ENCODE measurements around the gene VLDLR.

The VLDLR gene

DNA sequence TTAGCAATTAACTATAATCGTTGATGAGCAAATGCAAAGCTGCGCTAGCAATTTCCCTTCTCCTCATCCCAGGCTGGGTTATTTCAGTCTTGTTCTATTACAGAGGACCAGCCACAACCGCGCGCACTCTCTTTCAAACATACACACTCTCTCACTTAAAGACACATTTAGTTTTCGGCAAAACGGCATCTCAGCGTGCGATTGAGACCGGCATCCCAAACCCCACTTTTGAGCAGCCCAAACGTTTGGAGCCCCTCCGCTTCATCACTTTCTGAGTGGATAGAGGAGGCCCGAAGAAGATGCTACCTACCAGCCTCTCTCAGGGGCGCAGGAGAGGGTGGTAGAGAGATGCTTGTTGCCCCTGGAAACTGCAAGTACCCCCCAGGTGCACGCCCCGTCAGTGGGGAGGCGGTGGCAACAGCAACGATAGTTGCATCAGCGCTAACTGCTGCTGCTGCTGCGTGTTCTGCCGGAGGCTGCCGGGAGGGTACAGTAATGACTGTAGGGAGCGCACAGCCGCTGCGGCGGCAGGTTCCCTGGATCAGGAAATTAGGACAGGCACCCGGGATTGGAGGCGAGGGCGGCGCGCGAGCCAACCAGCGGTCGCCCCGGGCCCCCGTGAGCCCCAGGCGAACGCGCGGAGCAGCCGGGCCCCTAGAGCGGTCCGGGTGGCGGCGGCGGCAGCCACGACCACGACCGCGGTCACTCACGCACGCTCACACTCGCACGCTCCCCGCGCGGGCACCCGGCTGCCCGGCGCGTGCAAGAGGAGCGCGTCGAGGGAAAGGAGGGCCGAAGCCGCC is 467 bp upstream of the VLDLR start:
- no peak for DNase-seq (ENCODE audit: low read depth in 2 of 2, low spot score in 1 of 2)

DNA sequence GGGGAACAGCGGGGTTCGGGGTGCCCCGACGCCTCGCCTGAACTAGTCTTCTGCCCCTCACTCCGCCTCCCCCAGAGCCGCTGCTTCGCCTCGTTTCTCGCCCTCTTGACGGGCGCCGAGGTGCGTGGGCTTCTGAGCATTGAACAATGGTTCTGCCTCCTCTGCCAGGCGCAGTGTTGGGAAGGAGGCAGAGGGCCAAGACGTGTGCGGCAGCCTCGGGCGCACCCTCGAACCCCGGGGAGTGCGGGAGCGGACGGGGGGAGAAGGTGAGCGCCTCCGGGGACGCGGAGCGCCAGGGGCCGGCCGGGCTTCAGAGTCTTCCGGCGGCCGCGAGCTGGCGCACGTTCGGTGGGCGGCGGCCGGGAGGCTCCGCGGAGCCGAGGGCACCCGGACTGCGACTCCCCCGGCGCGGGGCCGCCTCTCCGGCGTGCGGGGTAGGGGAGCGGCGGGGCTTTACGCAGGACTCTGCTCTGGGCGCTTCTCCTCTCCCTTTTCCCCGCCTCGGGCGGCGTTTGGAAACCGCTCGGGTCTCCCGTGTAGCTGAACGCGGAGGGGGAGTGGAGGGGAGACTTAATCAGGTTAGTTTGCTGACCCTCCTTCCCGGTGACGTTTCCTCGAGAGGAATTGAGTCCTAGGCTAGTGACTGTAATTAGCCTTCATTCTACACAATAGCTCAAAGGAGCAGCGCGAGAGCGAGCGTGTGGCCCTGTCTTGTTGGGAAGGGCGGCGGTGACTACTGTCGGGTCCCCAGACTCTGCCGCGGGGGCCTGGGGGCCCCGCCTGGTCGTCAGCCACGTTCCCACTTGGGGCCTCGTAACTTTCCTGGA is 1.1 kb downstream of the VLDLR start:
- no peak for DNase-seq (ENCODE audit: low read depth in 2 of 2, low spot score in 1 of 2)

DNA sequence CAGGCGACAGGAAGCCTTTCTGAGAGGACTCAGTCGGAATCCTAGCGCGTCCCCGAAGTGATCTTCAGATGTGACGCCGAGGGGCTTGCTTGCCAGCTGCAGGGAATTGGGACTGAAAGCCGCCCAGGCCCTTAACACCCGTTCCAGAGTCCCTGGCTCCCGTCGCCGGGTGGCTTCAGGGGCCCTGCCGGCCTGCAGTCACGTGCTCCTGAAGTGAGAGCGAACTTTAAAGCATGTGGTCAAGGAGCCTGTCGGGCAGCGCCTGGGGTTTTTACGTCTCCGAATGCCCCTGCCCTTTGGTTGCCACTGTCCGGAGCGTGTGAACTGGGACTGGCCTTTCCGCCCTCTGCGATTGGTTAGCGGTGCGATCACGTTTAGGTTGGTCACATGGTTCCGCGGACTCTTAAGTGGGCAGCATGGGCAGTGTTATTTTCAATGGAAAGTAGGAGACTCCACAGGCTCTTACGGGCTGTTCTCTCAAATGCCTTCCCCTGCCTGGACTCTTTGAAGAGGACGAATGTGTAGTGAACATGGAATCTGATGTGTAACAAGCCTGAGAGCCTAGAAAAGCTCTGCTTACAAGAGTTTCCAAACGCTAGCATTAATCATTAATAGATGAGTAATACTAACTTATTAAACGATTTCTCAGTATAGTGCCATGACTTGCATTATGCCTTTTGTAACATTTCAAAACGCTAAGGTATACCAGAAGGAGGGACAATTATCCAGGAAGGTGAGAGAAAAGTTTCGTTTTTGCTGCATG is 1.9 kb downstream of the VLDLR start:
- no peak for DNase-seq (ENCODE audit: low read depth in 2 of 2, low spot score in 1 of 2)

DNA sequence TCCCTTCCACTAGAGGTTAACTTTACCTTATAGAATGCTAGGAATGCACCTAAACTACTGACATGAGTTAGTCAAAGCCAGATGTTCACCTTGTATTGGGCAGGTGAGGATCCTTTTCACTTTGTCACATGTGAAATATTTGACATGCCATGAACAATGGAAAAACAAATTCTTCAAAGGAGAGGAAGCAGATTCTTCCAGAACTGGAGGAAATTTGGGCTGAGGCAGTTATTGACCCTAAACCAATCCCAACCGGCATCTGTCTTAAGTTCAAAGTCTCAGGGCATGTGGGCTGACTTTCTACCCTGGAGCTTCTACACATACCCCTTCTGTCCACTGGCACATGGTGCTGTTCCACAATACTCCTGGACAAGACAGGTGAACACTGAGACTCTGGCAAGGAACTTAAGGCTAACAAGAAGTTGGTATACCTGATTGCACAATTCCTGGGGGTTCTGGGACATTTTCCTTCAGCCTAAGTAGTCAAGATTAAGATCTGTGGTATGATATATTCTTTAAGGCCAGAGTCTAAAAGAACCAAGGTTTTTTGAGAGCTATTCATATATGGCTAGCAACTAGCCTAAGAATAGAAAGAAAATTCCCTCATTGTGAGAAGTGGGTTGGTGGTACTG is 2.6 kb downstream of the VLDLR start:
- DNase-seq (ENCODE audit: low read depth in 2 of 2, low spot score in 1 of 2), result no peak

DNA sequence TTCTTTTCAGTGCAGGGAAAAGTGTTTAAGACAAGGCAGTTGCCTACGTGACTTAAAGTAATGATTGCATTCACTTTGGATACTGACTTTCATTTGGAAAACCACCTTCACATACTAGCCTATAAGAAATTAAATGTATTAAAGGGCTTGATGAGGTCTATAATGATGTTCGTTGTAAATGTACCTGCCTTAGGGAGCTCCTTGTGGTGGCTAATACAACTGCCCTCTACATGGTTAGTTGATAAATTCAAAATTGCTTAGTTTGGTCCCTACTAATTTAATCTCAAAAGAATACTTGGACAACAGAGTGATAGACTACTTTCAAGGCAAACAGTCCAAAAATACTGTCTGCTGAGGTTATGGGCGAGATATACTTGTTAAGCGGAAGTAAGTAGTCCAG is 3.8 kb downstream of the VLDLR start:
- DNase-seq (ENCODE audit: low read depth in 2 of 2, low spot score in 1 of 2), result no peak

DNA sequence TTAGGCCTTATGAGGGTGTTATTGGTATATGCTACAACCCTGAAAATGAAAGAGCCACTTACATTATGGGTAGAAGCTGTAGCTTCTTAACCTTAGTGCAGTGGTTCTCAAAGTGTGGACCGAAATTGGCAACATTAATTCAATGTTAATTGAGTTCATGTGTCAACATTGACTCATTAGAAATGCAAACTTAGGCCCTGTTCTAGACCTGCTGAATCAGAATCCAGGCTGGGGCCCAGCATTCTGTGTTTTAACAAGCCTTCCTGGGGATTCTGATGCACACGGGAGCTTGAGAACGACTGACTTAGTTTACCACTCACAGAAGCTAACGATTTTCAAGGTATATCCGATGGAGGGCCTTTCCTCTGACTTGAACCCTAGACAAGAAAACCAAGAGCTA is 7.3 kb downstream of the VLDLR start:
- DNase-seq (ENCODE audit: low read depth in 2 of 2, low spot score in 1 of 2), result no peak

DNA sequence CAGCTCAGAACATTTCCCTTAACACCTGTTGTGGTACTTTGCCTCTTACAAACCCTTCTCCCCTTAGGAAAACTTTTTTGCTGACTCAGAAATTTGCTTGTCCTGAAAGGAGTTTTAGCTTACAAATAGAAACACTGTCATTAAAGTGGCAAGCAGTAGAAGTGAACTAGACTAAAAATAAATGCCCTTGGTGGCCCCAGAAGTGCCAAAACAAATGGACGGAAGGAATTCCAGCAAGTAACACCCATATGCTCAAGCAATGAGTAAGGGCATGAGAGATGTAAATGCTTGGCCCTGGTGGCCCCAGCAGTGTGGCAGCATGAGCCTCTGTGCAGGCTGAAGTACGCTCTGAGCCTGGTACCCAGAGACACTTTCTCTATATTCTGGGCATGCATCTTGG is 8.6 kb downstream of the VLDLR start:
- DNase-seq (ENCODE audit: low read depth in 2 of 2, low spot score in 1 of 2), result no peak

DNA sequence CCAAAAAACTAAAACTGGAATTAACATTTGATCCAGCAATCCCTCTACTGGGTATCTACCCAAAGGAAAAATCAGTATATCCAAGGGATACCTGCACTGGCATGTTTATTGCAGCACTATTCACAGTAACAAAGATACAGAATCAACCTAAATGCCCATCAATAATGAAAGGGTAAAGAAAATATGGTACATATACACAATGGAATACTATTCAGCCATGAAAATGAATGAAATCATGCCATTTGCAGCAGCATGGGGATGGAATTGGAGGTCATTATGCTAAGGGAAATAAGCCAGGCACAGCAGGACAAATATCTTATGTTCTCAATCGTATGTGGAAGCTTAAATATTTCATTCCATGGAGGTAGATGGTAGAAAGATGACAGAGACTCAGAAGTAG is 9.7 kb downstream of the VLDLR start:
- no peak for DNase-seq (ENCODE audit: low read depth in 2 of 2, low spot score in 1 of 2)

DNA sequence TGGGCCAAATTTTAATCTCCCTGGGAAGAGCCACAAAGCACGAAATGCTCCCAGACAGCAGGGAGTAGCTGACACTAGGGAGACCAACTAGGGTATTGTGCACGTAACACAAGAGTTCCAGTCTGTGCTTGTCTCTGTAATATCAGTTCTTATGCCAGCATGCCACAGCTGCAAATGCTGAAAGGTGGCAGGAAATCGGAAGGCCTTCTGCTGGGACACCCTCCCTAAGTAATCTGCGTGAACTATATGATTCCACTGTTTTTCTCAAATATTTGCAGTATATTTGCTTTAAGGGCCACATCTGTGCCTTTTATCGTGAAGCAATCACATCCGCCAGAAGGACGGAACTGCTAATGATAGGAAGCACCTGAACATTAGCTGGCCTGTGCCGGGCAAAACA is 12.6 kb downstream of the VLDLR start:
- DNase-seq (ENCODE audit: low read depth in 2 of 2, low spot score in 1 of 2), result no peak

DNA sequence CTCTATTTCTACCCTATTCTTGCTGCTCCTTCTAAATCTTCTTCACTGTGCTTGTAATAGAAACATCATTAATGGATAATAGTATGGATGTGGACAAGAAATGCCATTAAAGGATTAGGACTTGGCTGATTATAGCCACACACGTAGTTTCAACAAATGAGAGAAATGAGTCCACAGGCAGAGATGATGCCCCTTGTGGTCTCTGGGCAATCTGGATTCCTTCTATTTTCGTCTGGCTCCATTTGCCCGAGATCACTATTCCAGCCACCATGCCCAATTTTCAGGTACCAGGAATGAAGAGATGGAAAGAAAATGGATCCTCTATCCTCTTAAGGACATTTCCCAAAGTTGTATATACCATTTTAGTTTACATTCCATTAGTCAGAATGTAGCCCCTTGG is 13.2 kb downstream of the VLDLR start:
- no peak for DNase-seq (ENCODE audit: low read depth in 2 of 2, low spot score in 1 of 2)

DNA sequence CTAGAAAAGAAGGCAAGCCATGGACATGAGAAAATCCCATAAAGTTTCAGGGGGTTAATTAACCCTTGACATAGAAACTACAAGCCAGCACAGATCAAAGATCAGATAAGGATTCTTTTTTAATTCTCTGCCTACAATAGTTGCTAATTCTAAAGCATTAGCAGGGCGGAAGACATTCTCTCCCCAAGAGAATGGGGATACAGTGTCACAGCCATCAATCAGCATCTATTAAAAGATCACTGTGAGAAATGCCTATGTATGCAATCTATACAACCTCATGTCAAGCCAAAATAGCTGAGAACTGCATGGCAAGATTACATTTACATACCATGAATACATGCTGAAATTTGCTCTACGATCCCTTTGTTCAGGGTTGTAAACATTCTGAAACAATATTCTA is 14.3 kb downstream of the VLDLR start:
- no peak for DNase-seq (ENCODE audit: low read depth in 2 of 2, low spot score in 1 of 2)

DNA sequence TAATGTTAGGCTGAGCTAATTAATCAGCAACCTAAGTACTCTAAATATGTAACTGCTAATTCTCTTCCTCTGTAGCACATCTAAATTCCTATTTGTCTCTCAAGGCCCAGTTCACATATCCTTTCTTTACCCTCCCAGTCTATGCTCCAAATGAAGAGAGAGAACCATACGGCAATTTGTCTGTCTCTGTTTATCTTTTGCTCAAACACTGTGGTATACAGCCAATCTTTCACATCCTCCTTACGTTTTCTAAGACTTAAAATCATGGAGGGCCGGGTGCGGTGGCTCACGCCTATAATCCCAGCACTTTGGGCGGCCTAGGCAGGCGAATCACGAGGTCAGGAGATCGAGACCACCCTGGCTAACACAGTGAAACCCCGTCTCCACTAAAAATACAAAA is 15.8 kb downstream of the VLDLR start:
- no peak for DNase-seq (ENCODE audit: low read depth in 2 of 2, low spot score in 1 of 2)

DNA sequence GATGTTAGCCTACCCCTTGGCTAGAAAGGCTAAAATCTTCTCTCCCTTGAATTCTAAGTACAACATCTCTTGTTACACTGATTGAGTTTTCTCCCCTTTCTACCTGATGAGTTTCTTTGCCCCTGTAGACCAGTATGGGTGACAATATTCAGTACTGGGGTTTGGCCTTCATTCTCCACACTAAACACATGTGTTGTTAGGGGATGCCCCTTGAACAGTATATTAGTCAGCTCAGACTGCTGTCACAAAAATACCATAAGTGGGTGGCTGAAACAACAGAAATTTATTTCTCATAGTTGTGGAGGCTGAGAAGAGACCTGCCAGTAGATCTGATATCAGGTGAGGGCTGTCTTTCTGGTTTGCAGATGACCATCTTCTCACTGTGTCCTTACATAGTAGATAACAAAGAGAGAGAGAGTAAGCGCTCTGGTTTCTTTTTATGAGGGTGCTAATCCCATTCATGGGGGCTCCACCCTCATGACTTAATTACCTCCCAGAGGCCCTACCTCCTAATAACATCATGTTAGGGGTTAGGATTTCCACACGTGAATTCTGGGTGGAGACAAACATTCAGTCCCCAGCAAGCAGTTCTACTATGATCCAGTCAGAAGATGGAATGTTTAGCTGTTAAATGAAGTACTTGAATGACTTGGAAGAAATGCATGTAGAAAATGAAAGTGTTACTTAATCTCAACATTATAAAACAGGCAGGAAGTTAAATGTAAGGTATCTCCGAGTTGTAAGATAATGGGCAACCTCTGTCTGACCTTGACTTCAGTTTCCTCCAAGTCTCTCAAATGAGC is 17.5 kb downstream of the VLDLR start:
- no peak for DNase-seq (ENCODE audit: low read depth in 2 of 2, low spot score in 1 of 2)

DNA sequence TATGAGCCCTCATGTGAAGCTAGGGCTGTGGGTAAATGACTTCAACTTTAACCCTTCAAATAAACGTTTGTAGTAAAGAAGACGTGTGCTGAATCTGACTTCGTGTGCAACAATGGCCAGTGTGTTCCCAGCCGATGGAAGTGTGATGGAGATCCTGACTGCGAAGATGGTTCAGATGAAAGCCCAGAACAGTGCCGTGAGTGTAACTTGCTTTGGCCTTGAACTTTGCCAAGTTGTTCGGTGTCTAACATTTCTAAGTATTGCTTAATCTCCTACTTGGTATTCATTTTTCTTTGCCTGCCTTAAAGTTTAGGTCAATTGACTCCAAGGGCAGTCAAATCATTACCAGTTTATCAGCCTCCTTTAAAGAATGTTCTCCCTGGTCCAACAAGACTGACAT is 18.2 kb downstream of the VLDLR start:
- DNase-seq (ENCODE audit: low read depth in 2 of 2, low spot score in 1 of 2), result no peak

DNA sequence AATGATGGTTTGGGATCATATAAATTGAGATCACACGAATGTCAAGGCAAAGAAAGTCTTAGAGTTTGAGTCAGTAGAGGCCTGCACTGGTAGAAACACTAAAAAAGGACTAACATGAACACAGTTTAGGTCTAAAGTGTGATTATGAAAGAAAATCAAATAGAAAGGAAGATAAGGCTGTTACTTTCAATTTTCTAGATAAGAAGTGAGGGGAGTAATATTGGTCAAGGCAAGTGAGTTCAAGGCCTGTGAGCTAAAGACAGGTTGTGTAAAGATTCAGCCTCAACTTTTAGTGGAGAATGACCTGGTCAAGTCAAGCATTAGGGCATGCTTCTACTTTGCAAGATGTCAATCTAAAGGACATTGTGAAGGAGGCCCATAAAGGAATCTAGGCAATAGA is 19.0 kb downstream of the VLDLR start:
- DNase-seq (ENCODE audit: low read depth in 2 of 2, low spot score in 1 of 2), result no peak

DNA sequence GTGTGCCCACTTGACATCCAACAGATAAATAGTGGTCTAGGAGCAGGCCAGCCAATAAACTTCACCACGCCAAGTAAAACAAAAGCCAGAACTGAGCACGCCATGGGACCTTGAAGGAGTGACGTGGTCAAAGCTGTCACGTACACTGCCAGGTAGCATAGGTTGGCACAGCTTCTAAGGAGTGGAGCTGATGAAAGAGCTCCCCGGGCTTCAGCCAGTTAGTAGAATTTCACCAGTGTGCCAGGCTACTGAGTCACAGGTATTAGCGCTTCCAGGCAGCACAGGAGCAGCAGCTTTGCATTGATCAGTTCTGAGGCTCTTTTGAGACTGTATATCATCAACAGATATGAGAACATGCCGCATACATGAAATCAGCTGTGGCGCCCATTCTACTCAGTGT is 19.4 kb downstream of the VLDLR start:
- no peak for DNase-seq (ENCODE audit: low read depth in 2 of 2, low spot score in 1 of 2)

DNA sequence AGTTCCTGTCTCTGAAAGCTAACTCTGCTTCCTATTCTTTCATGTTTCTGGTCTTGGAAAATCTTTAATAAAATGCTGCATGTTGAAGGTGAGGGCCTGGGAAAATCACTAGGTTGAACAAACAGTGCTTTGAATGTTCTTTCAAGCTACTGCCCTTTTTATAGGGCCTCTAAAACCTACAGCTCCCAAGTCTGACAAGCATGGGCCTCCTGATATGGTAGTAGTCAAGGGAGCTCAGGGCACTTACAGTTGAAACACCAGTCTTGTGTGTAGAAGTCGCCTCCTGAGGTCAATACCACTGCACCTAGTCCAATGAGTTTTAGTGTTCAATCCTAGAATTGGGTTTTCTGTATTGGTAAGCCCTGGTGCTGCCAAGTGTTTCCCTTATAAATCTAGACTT is 20.5 kb downstream of the VLDLR start:
- no peak for DNase-seq (ENCODE audit: low read depth in 2 of 2, low spot score in 1 of 2)

DNA sequence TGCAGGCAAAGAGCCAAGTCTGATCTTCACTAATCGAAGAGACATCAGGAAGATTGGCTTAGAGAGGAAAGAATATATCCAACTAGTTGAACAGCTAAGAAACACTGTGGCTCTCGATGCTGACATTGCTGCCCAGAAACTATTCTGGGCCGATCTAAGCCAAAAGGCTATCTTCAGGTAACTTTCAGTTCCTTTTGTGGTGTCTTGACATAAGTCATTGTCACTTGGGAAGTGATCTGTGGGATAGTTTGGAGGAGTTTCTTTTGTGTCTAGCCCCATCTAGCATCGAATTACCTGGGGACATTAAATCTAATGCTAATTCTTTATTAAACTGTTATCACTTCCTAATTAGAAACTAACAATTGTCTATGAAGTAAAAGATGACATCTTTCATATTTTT is 24.0 kb downstream of the VLDLR start:
- DNase-seq (ENCODE audit: low read depth in 2 of 2, low spot score in 1 of 2), result no peak

DNA sequence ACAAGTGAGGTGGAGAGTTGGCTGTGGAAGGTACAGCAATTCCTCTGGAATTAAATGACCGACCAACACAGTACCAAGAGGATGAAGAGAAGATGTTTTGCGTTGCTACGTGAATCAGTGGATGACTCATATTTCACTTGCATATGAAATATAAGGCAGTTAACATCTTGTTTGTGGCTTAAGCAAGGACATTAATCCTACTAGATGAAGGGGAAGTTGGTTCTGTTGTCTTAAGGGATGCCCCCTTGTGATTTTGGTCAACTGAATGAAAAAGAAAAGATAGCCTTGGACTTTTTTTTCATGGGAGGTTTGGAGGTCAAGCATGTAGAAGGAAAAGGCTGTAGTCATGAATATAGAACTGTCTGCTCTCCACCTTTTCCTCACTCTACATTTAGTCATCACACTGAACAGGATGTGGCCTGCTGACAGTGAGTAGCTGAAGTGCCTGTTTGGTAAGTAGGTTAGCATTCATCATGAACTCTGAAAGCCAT is 33.9 kb downstream of the VLDLR start:
- peak in 1 of 2 donors; percentile 2 for DNase-seq (ENCODE audit: low read depth in 2 of 2, low spot score in 1 of 2)

DNA sequence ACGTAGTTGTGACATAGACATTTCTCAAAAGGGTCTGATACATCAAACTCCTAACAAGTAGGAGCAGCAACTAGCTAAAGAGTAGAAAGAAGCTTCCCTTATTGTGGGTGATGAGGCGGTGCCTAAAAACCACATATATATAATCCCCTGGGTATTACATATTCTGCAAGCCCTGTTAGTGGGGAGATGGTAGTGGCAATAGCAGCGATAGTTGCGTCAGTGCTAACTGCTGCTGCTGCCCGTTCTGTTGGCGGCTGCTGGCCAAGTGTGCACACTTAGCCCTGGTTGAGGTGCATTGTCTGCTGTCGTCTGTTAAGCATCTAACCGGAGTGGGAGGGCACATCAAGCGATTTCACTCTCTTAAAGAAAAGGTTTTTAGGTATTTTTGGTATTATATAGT is 35.8 kb downstream of the VLDLR start:
- peak in 1 of 2 donors; percentile 2 for DNase-seq (ENCODE audit: low read depth in 2 of 2, low spot score in 1 of 2)
